Spleen (tissue), 11 donors: ENCODE measurements around the gene LRRC53. TPM values are rescaled to one million over a fixed set of nuclear protein-coding genes. Genes with fewer than 3 reads are reported as not detected.

Experiments
- DNase-seq: peaks from one replicate; pipeline ENCODE4 v3.0.0-alpha.2; 2020
- H3K27ac ChIP-seq, 8 donors: fragments of 200-600 bp; sonication (generic) in 7 of 8; 1 replicate in 4 of 8; 2 replicates in 4 of 8; pipeline versions ENCODE4 v1.5.0 to v1.8.0; 2016 to 2021; ENCODE audit warnings: inconsistent platforms in 4 of 8, mild to moderate bottlenecking in 4 of 8, moderate library complexity in 1 of 8
- H3K27me3 ChIP-seq, 7 donors: fragments of 200-600 bp; sonication (generic) in 6 of 7; replicated peaks in 1 of 7; 1 replicate in 4 of 7; 2 replicates in 3 of 7; pipeline versions ENCODE4 v1.5.0 to v1.8.0; 2016 to 2021; ENCODE audit warnings: inconsistent platforms in 3 of 7, mild to moderate bottlenecking in 1 of 7
- H3K36me3 ChIP-seq, 6 donors: fragments of 200-600 bp; sonication (generic) in 5 of 6; 1 replicate in 4 of 6; 2 replicates in 2 of 6; pipeline versions ENCODE4 v1.5.0 to v1.8.0; 2016 to 2021; ENCODE audit warnings: inconsistent platforms in 2 of 6
- H3K4me1 ChIP-seq, 6 donors: fragments of 200-600 bp; sonication (generic) in 5 of 6; 1 replicate in 3 of 6; 2 replicates in 3 of 6; pipeline versions ENCODE4 v1.5.0 to v1.8.0; 2016 to 2021; ENCODE audit warnings: inconsistent platforms in 3 of 6
- H3K4me3 ChIP-seq, 8 donors: fragments of 200-600 bp; sonication (generic) in 7 of 8; 1 replicate in 4 of 8; 2 replicates in 4 of 8; pipeline versions ENCODE4 v1.5.0 to v1.8.0; 2016 to 2021; ENCODE audit warnings: inconsistent platforms in 4 of 8, mild to moderate bottlenecking in 4 of 8, moderate library complexity in 2 of 8
- H3K9me3 ChIP-seq, 8 donors: fragments of 200-600 bp; sonication (generic) in 7 of 8; 1 replicate in 4 of 8; 2 replicates in 4 of 8; pipeline versions ENCODE4 v1.5.0 to v1.8.0; 2016 to 2021; ENCODE audit warnings: inconsistent platforms in 4 of 8
- POLR2A ChIP-seq, 3 donors: fragments of 450-650 bp; IDR thresholded peaks; one replicate each; pipeline ENCODE4 v1.5.1; 2017; ENCODE audit warnings: antibody characterized with exemption in 3 of 3, mild to moderate bottlenecking in 1 of 3
- POLR2AphosphoS5 ChIP-seq, 3 donors: sonication (generic); formaldehyde crosslinking; IDR thresholded peaks; one replicate each; pipeline ENCODE4 v1.5.1; 2017; ENCODE audit warnings: antibody characterized with exemption in 3 of 3
- WGBS, 5 donors: extraction: QIAGEN DNeasy Blood & Tissue Kit in 3 of 5; methylation state at CpG; one replicate each; pipeline versions ENCODE4 v1.1.5 to v1.1.7; 2013 to 2018; 5-methylcytosine and 5-hydroxymethylcytosine counted together
- intact Hi-C: fragments of 100-400 bp; cut with DNase I; formaldehyde crosslinking; loops from one replicate; pipeline ENCODE4 v1.15.0; 2023; ENCODE audit warnings: low total_unique reads
- polyA plus RNA-seq, 3 donors: library from polyadenylated mRNA; stranded (reverse); fragments of 200-250 nt; gene quantifications; one replicate each; pipeline ENCODE4 v1.2.1, GENCODE V29; 2013
- total RNA-seq, 7 donors: library from RNA; depleted of rRNA in 3 of 7; stranded (reverse); fragments of >200 nt in 3 of 7; fragmentation: NEBNext Ultra II Directional in 4 of 7; extraction: Animal tissue kit (Norgen Biotek cat#: 25700) in 4 of 7; gene quantifications; one replicate each; pipeline versions ENCODE4 v1.1.0 to v1.2.1, GENCODE V29; 2016 to 2021
- TF ChIP-seq, protein P1 (sequence below), 11 experiments: fragments of 200-600 bp in 7 of 11; fragments of 450-650 bp in 4 of 11; sonication (generic) in 4 of 11; IDR thresholded peaks in 8 of 11; conservative IDR thresholded peaks in 3 of 11; 1 replicate in 7 of 11; 2 replicates in 4 of 11; pipeline versions ENCODE4 v1.4.0 to v1.8.0; 2016 to 2021; ENCODE audit warnings: antibody characterized with exemption in 11 of 11, inconsistent platforms in 4 of 11, mild to moderate bottlenecking in 1 of 11
- donor health status: healthy with polysubstance abuse.
- donor health status: DM: no; HTN: no; CAD: no; lungs with moderate emphysema.
- donor health status: DM: no; HTN: no; CAD: no.
- donor health status: Bipolar disorder and iron deficiency.
- donor health status: healthy.
- donor health status: DM: no; HTN: no; CAD: no.
- donor health status: DM: yes; HTN: yes; CAD: no.

LRRC53 gene
- total and polyA plus RNA-seq, 10 donors = not detected

DNA sequence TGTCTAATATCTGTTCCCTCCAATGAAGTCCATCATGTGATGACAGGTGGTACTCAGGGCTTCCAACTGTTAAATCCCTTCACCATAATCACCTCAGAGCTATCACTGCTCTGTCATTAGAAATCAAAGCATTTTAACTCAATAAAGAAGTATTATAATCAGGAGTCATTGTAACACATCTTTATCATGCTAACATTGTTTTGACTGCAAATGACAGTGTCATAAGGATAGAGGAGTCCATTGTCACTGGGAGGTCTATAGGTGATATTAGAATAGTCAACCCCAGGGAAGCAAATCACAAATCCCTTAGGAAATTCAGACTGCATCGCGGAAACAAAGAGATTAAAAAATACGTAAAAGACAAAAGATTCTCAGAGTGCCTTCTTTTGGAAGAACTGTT lies 30.8 kb downstream of the LRRC53 start:
- H3K36me3 ChIP-seq = no peaks in the 10 kb centered on the region
- 83 to 90% (median 86%) methylated on average over 3 of the region's 3 CpGs for whole genome bisulfite sequencing, 5 donors
- H3K4me3 ChIP-seq = no peak overlapping the region
- no peaks in the 10 kb centered on the region for H3K9me3 ChIP-seq
- TF ChIP-seq POLR2AphosphoS5 (IDR thresholded peaks at IDR 0.05) = no peak
- TF ChIP-seq, protein P1, sequence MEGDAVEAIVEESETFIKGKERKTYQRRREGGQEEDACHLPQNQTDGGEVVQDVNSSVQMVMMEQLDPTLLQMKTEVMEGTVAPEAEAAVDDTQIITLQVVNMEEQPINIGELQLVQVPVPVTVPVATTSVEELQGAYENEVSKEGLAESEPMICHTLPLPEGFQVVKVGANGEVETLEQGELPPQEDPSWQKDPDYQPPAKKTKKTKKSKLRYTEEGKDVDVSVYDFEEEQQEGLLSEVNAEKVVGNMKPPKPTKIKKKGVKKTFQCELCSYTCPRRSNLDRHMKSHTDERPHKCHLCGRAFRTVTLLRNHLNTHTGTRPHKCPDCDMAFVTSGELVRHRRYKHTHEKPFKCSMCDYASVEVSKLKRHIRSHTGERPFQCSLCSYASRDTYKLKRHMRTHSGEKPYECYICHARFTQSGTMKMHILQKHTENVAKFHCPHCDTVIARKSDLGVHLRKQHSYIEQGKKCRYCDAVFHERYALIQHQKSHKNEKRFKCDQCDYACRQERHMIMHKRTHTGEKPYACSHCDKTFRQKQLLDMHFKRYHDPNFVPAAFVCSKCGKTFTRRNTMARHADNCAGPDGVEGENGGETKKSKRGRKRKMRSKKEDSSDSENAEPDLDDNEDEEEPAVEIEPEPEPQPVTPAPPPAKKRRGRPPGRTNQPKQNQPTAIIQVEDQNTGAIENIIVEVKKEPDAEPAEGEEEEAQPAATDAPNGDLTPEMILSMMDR (IDR thresholded peaks at IDR 0.05 in 8 of 11, conservative IDR thresholded peaks at IDR 0.05 in 3 of 11) = no peak
- no peak for TF ChIP-seq POLR2A (IDR thresholded peaks at IDR 0.05)
- no peaks in the 10 kb centered on the region for H3K4me1 ChIP-seq
- no peaks in the 10 kb centered on the region for H3K27me3 ChIP-seq
- no peak for DNase-seq
- no peak overlapping the region for H3K27ac ChIP-seq
- intact Hi-C loops = no loop called here

DNA sequence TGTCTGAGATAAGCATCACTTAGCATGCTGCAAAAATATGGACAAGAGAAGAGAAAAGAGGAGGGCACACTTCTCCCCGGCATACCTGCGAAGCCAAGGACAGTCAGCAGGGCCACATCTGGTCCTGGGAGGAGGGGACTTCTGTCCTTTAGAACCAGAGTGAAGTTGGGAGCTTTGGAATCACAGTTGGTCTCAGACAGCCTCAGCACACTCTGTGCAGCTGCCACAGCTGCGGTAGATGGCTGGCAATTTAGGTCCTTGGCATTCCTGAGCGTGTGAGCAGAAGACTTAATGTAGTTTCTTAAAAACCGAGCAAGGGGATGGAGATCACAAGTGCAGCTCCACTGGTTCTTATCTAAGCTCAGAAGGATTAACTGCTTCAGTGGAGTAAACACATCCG lies 32.3 kb downstream of the LRRC53 start:
- DNase-seq = no peak
- Histone ChIP-seq H3K27me3 (peaks cover 0 to 4% (median 0%) of the 10 kb centered on the region in 7 donors), H3K4me1 (no peaks in the 10 kb centered on the region), H3K9me3 (no peaks in the 10 kb centered on the region), H3K4me3 (no peak overlapping the region), H3K36me3 (no peaks in the 10 kb centered on the region), H3K27ac (no peak overlapping the region)
- WGBS, 5 donors = 74 to 84% (median 77%) methylated on average over 6 of the region's 6 CpGs
- intact Hi-C loops = no loop called here
- TF ChIP-seq, protein P1 (IDR thresholded peaks at IDR 0.05 in 8 of 11, conservative IDR thresholded peaks at IDR 0.05 in 3 of 11) = no peak
- no peak for TF ChIP-seq POLR2A (IDR thresholded peaks at IDR 0.05)
- TF ChIP-seq POLR2AphosphoS5 (IDR thresholded peaks at IDR 0.05) = no peak

DNA sequence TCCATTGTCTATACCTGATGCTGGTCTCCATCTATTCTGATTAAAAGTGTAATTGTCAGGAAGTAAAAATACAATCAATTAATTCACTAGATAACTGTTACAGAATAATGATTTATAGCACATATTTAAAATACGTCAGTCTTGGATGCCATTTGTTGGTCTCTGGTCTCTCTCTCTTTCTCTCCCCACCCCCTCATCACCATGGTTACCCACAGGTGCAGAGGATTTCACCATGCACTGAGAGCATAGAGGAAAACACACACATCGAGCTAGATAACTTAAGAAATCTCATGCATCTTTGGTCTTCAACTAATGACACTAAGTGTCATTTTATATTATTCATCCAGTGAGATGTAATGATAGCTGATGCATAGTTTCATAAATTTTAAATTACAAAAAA lies 33.4 kb downstream of the LRRC53 start:
- DNase-seq = no peak
- no peak overlapping the region for H3K4me3 ChIP-seq
- WGBS, 5 donors = 82 to 87% (median 84%) methylated on average over 2 of the region's 2 CpGs
- TF ChIP-seq, protein P1 (IDR thresholded peaks at IDR 0.05 in 8 of 11, conservative IDR thresholded peaks at IDR 0.05 in 3 of 11) = no peak
- no peak for TF ChIP-seq POLR2A (IDR thresholded peaks at IDR 0.05)
- TF ChIP-seq POLR2AphosphoS5 (IDR thresholded peaks at IDR 0.05) = no peak
- H3K9me3 ChIP-seq = no peaks in the 10 kb centered on the region
- peaks cover 0 to 4% (median 0%) of the 10 kb centered on the region in 7 donors for H3K27me3 ChIP-seq
- intact Hi-C loops = no loop called here
- H3K27ac ChIP-seq = no peak overlapping the region
- H3K4me1 ChIP-seq = no peaks in the 10 kb centered on the region
- no peaks in the 10 kb centered on the region for H3K36me3 ChIP-seq

DNA sequence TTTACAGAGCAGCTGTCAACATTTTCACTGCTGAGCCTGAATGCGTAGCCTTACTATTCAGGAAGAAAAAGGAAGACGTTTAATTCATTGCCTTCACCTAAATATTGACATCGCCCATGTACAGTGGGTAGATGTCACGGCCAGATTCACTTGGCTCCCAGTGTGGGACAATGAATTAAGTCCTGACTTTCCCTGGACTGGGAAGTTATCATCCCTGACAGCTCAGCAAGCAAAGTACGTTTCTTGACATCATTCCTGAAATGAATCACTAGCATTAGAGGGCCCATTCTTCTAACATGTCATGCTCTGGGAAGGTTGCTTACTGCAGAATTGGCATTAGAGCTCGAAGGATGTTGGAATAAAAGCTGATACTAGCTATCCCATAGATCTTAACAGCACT lies 37.8 kb downstream of the LRRC53 start:
- intact Hi-C loops = no loop called here
- H3K4me3 ChIP-seq = no peak overlapping the region
- peaks cover 0 to 4% (median 0%) of the 10 kb centered on the region in 7 donors for H3K27me3 ChIP-seq
- TF ChIP-seq POLR2AphosphoS5 (IDR thresholded peaks at IDR 0.05) (no peak), POLR2A (IDR thresholded peaks at IDR 0.05) (no peak)
- TF ChIP-seq, protein P1 (IDR thresholded peaks at IDR 0.05 in 8 of 11, conservative IDR thresholded peaks at IDR 0.05 in 3 of 11) = no peak
- no peak overlapping the region for H3K27ac ChIP-seq
- no peaks in the 10 kb centered on the region for H3K36me3 ChIP-seq
- no peaks in the 10 kb centered on the region for H3K9me3 ChIP-seq
- H3K4me1 ChIP-seq = peaks cover 0 to 1% (median 0%) of the 10 kb centered on the region in 6 donors
- DNase-seq = no peak
- WGBS, 5 donors = 63 to 82% (median 76%) methylated on average over 6 of the region's 6 CpGs
